Uterus (tissue), 2 donors: ENCODE data around the gene DLGAP1.

Experiments used
- POLR2A ChIP-seq, 2 donors: fragments of 450-650 bp; IDR thresholded peaks; one replicate each; pipeline ENCODE4 v1.6.1; 2016; ENCODE audit warnings: antibody characterized with exemption in 2 of 2, mild to moderate bottlenecking in 1 of 2, moderate library complexity in 1 of 2
- TF ChIP-seq, protein P1 (sequence below), 4 experiments: fragments of 200-600 bp in 2 of 4; fragments of 450-650 bp in 2 of 4; sonication (generic) in 2 of 4; IDR thresholded peaks; one replicate each; pipeline ENCODE4 v1.5.1; 2016 to 2019; ENCODE audit warnings: antibody characterized with exemption in 4 of 4, mild to moderate bottlenecking in 2 of 4, moderate library complexity in 1 of 4

DNA sequence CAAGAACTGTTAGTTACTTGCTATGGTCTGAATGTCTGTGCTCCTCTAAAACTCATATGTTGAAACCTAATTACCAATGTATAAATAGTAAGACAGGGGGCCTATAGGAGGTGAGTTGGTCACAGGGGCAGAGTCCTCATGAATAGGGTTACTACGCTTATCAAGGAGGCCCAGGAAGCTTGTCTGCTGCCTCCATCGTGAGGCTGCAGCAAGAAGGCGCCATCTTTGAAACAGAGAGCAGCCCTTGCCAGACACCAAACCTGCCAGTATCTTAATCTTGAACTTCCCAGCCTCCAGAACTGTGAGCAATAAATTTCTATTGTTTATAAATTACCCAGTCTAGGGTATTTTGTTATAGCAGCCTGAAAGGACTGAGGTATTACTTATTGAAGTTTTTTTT lies 926.0 kb downstream of the DLGAP1 start:
- TF ChIP-seq POLR2A (IDR thresholded peaks at IDR 0.05): no peak
- TF ChIP-seq, protein P1, sequence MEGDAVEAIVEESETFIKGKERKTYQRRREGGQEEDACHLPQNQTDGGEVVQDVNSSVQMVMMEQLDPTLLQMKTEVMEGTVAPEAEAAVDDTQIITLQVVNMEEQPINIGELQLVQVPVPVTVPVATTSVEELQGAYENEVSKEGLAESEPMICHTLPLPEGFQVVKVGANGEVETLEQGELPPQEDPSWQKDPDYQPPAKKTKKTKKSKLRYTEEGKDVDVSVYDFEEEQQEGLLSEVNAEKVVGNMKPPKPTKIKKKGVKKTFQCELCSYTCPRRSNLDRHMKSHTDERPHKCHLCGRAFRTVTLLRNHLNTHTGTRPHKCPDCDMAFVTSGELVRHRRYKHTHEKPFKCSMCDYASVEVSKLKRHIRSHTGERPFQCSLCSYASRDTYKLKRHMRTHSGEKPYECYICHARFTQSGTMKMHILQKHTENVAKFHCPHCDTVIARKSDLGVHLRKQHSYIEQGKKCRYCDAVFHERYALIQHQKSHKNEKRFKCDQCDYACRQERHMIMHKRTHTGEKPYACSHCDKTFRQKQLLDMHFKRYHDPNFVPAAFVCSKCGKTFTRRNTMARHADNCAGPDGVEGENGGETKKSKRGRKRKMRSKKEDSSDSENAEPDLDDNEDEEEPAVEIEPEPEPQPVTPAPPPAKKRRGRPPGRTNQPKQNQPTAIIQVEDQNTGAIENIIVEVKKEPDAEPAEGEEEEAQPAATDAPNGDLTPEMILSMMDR (IDR thresholded peaks at IDR 0.05): no peak
